Diencephalon (tissue), 1 donor: ENCODE data around the gene RPS19BP1. TPM values are rescaled to one million over a fixed set of nuclear protein-coding genes. Genes with fewer than 3 reads are reported as not detected.

ENCODE experiments used
- total RNA-seq: library from RNA; depleted of rRNA; stranded (reverse); fragments of >200 nt; gene quantifications from one replicate; pipeline ENCODE4 v1.2.3, GENCODE V29; 2014

Gene RPS19BP1
- 35.8 TPM for total RNA-seq

GRCh38 chr22:39532215-39533073, at the start of gene RPS19BP1:
TSS of gene RPS19BP1 (minus strand) at chr22:39532748. CDS start at chr22:39532738, 10 bp downstream.

GRCh38 chr22:39570665-39571064, 38.1 kb upstream of the RPS19BP1 start, which contains the start of gene CACNA1I:
TSS of gene CACNA1I (plus strand) at chr22:39570753. CDS start at chr22:39570753, 0 bp downstream.

GRCh38 chr22:39520226-39521105, 12.1 kb downstream of the RPS19BP1 start, which contains the start of gene ATF4:
TSS of gene ATF4 (plus strand) at chr22:39520562. CDS start at chr22:39521446, 884 bp downstream.

GRCh38 chr22:39502109-39502788, 30.3 kb downstream of the RPS19BP1 start, which contains the start of gene MIEF1:
TSS of gene MIEF1 (plus strand) at chr22:39502290. CDS start at chr22:39511295, 9,005 bp downstream.

Other genes with a start within 250 kb of the RPS19BP1 start
- 1,691 TPM for gene RPL3, start 213.1 kb downstream of the RPS19BP1 start, total RNA-seq
- gene SYNGR1, start 182.8 kb downstream of the RPS19BP1 start, total RNA-seq = 84.9 TPM
- 14.1 TPM for gene TAB1, start 133.0 kb downstream of the RPS19BP1 start, total RNA-seq
- 42.9 TPM for gene MGAT3, start 75.7 kb downstream of the RPS19BP1 start, total RNA-seq
- gene MIEF1, start 30.5 kb downstream of the RPS19BP1 start, total RNA-seq = 29.8 TPM
- gene ATF4, start 12.2 kb downstream of the RPS19BP1 start, total RNA-seq = 99.0 TPM
- gene CACNA1I, start 38.0 kb upstream of the RPS19BP1 start, total RNA-seq = 7.2 TPM